HG02642 (cell line): ENCODE results near the gene ARL8B.
"Not testable (repeated sequence)": the region's sequence is repeated elsewhere in the genome, so short reads cannot be mapped to it uniquely, and the experiment has no call there.

Source experiments
- ATAC-seq: cut with Tn5 transposase; IDR thresholded peaks from one replicate; pipeline ENCODE4 v1.9.1; 2021; ENCODE audit warnings: mild to moderate bottlenecking; ENCODE audit not compliant: unreplicated experiment, poor library complexity

ARL8B gene

GRCh38 chr3:5106933-5107334 is 15.2 kb upstream of the ARL8B start:
- not testable (repeated sequence) for ATAC-seq

GRCh38 chr3:5110337-5110736 is 11.8 kb upstream of the ARL8B start:
- ATAC-seq = no peak

GRCh38 chr3:5112043-5112442 is 10.0 kb upstream of the ARL8B start:
- ATAC-seq = no peak

GRCh38 chr3:5113726-5114125 is 8.4 kb upstream of the ARL8B start:
- not testable (repeated sequence) for ATAC-seq

GRCh38 chr3:5115506-5116162 is 6.5 kb upstream of the ARL8B start:
- peak; percentile 53 for ATAC-seq

GRCh38 chr3:5116538-5116937 is 5.6 kb upstream of the ARL8B start:
- ATAC-seq = no peak

- ATAC-seq = no peak
Measured at GRCh38 chr3:5120446-5120845, 1.6 kb upstream of the ARL8B start.

GRCh38 chr3:5122741-5123706 is 932 bp downstream of the ARL8B start:
- peak; percentile 19 for ATAC-seq

GRCh38 chr3:5123937-5124336 is 1.8 kb downstream of the ARL8B start:
- no peak for ATAC-seq

- ATAC-seq = no peak
Measured at GRCh38 chr3:5126586-5126985, 4.5 kb downstream of the ARL8B start.

- no peak for ATAC-seq
Measured at GRCh38 chr3:5128849-5129248, 6.8 kb downstream of the ARL8B start.

- no peak for ATAC-seq
Measured at GRCh38 chr3:5133239-5134018, 11.3 kb downstream of the ARL8B start.

GRCh38 chr3:5134019-5134391 is 11.9 kb downstream of the ARL8B start:
- ATAC-seq = no peak

GRCh38 chr3:5134499-5134898 is 12.4 kb downstream of the ARL8B start:
- no peak for ATAC-seq

- ATAC-seq = peak; percentile 75
Measured at GRCh38 chr3:5136211-5136918, 14.3 kb downstream of the ARL8B start.

GRCh38 chr3:5136919-5137429 is 14.9 kb downstream of the ARL8B start:
- peak; percentile 22 for ATAC-seq

- no peak for ATAC-seq
Measured at GRCh38 chr3:5138214-5138981, 16.3 kb downstream of the ARL8B start.

- peak; percentile 46 for ATAC-seq
Measured at GRCh38 chr3:5140230-5140621, 18.1 kb downstream of the ARL8B start.

GRCh38 chr3:5140839-5141238 is 18.7 kb downstream of the ARL8B start:
- no peak for ATAC-seq
